Astrocyte of the spinal cord (primary cell): Measurements from ENCODE around the gene C4orf33.
"Not testable (repeated sequence)": the region's sequence is repeated elsewhere in the genome, so short reads cannot be mapped to it uniquely, and the experiment has no call there.

ENCODE experiments used
- DNase-seq: peaks from one replicate; pipeline ENCODE4 v3.0.0; 2011; ENCODE audit warnings: low read depth, low spot score
- H3K4me3 ChIP-seq: 2 replicates; pipeline ENCODE4 v1.5.1; 2011; ENCODE audit warnings: low read depth, mild to moderate bottlenecking, low read length, moderate library complexity
- CTCF ChIP-seq: IDR thresholded peaks from 2 replicates; pipeline ENCODE4 v1.5.1; 2012; ENCODE audit warnings: low read depth, mild to moderate bottlenecking, low read length, inconsistent platforms
- in situ Hi-C: cut with HindIII; loops from 2 replicates; pipeline ENCODE4 v1.10.0; 2017; ENCODE audit warnings: low sequenced_read_pairs

The C4orf33 gene

GRCh38 chr4:129113919-129114318 lies 18.0 kb downstream of the C4orf33 start:
- TF ChIP-seq CTCF, result no peak
- no peak overlapping the region for H3K4me3 ChIP-seq
- no peak for DNase-seq
- in situ Hi-C loops, result no loop called here

GRCh38 chr4:129117705-129118104 lies 21.8 kb downstream of the C4orf33 start:
- no peak for DNase-seq
- TF ChIP-seq CTCF, result no peak
- H3K4me3 ChIP-seq, result no peak overlapping the region
- in situ Hi-C loops, result no loop called here

GRCh38 chr4:129126614-129127013 lies 30.7 kb downstream of the C4orf33 start:
- DNase-seq, in situ Hi-C loops, H3K4me3 ChIP-seq: not testable (repeated sequence)

GRCh38 chr4:129129143-129129542 lies 33.2 kb downstream of the C4orf33 start:
- DNase-seq, result no peak
- TF ChIP-seq CTCF, result no peak
- H3K4me3 ChIP-seq, result no peak overlapping the region
- in situ Hi-C loops, result no loop called here

- in situ Hi-C loops, result no loop called here
- TF ChIP-seq CTCF, result no peak
- H3K4me3 ChIP-seq, result no peak overlapping the region
- no peak for DNase-seq
These were observed 35.4 kb downstream of the C4orf33 start for GRCh38 chr4:129131343-129131742.

- no peak overlapping the region for H3K4me3 ChIP-seq
- in situ Hi-C loops, result no loop called here
- TF ChIP-seq CTCF, result no peak
- DNase-seq, result no peak
These were observed 40.5 kb downstream of the C4orf33 start for GRCh38 chr4:129136433-129136832.

- TF ChIP-seq CTCF, result no peak
- no peak overlapping the region for H3K4me3 ChIP-seq
- in situ Hi-C loops, result no loop called here
These were observed 43.0 kb downstream of the C4orf33 start for GRCh38 chr4:129138810-129139496.

More at GRCh38 chr4:129138810-129139496, 43.0 kb downstream of the C4orf33 start:
- DNase-seq, result no peak
